Panc1 (cell line): ENCODE results near the gene FAM217A. TPM values are rescaled to one million over a fixed set of nuclear protein-coding genes. Genes with fewer than 3 reads are reported as not detected.
A peak's percentile ranks its signal among the peaks of the same experiment; 100 is the strongest.

ENCODE experiments used
- ATAC-seq: fragments of 200-7000 bp; cut with Tn5 transposase; 2 replicates; pipeline ENCODE4 v1.9.1; 2020; ENCODE audit warnings: mild to moderate bottlenecking, moderate library complexity
- BruUV-seq: library from RNA; stranded (reverse); fragments of 400-500 nt; replicated peaks from 2 replicates; lab custom pipeline; 2021; lab: Mats Ljungman, UMichigan
- CTCF ChIA-PET: fragments of 300-600 bp; sonication (Branson Sonifier 250); formaldehyde crosslinking; loops from one replicate; lab custom pipeline; 2022; ENCODE audit warnings: antibody characterized with exemption; lab: Charles Lee
- POLR2A ChIA-PET: fragments of 300-600 bp; sonication (Branson Sonifier 250); formaldehyde crosslinking; loops from one replicate; lab custom pipeline; 2022; ENCODE audit warnings: antibody characterized with exemption; lab: Charles Lee
- DNase-seq: peaks from one replicate; pipeline ENCODE4 v3.0.0-alpha.2; 2010; ENCODE audit warnings: low read depth, low spot score
- H3K27ac ChIP-seq: 2 replicates; pipeline ENCODE4 v1.5.1; 2011; ENCODE audit warnings: mild to moderate bottlenecking, low read length, inconsistent platforms
- H3K27me3 ChIP-seq: fragments of 200-500 bp; sonication (Bioruptor generic); 2 replicates; pipeline ENCODE4 v1.6.0; 2014; ENCODE audit warnings: low read length, inconsistent platforms; ENCODE audit not compliant: control insufficient read depth, insufficient read depth
- H3K36me3 ChIP-seq: fragments of 200-500 bp; sonication (Bioruptor generic); 2 replicates; pipeline ENCODE4 v1.5.1; 2014; ENCODE audit warnings: inconsistent platforms, mild to moderate bottlenecking, low read length, moderate library complexity; ENCODE audit not compliant: control insufficient read depth, insufficient read depth
- H3K4me1 ChIP-seq: 2 replicates; pipeline ENCODE4 v1.5.1; 2011; ENCODE audit warnings: inconsistent platforms, mild to moderate bottlenecking, low read length, moderate library complexity; ENCODE audit not compliant: control insufficient read depth, insufficient read depth
- H3K4me3 ChIP-seq, 2 experiments: 2 replicates each; pipeline ENCODE4 v1.5.1; 2011 to 2012; ENCODE audit warnings: low read depth in 2 of 2, low read length in 2 of 2, mild to moderate bottlenecking in 2 of 2, inconsistent platforms in 1 of 2, moderate library complexity in 1 of 2
- H3K9me3 ChIP-seq: fragments of 200-500 bp; sonication (Bioruptor generic); 2 replicates; pipeline ENCODE4 v1.5.1; 2014; ENCODE audit warnings: low read depth, mild to moderate bottlenecking, inconsistent platforms, low read length, moderate library complexity; ENCODE audit not compliant: control insufficient read depth, insufficient read depth
- POLR2AphosphoS5 ChIP-seq: IDR thresholded peaks from 2 replicates; pipeline ENCODE4 v1.6.1; 2012; ENCODE audit warnings: mild to moderate bottlenecking, low read depth, low read length, moderate library complexity
- REST ChIP-seq, 2 experiments: IDR thresholded peaks; 2 replicates each; pipeline ENCODE4 v1.6.1; 2011 to 2012; ENCODE audit warnings: low read depth in 2 of 2, control low read depth in 1 of 2, low read length in 1 of 2, mild to moderate bottlenecking in 1 of 2, moderate library complexity in 1 of 2; ENCODE audit not compliant: insufficient read depth in 1 of 2
- SIN3A ChIP-seq: IDR thresholded peaks from 2 replicates; pipeline ENCODE4 v1.6.1; 2012; ENCODE audit warnings: low read depth, mild to moderate bottlenecking, low read length, moderate library complexity, borderline replicate concordance; ENCODE audit not compliant: insufficient read depth
- TCF7L2 ChIP-seq: IDR thresholded peaks from 2 replicates; pipeline ENCODE4 v1.6.1; 2011; ENCODE audit warnings: mild to moderate bottlenecking, low read depth, low read length, inconsistent platforms
- in situ Hi-C: cut with HindIII; loops from 2 replicates; pipeline ENCODE4 v1.10.0; 2016; ENCODE audit warnings: low sequenced_read_pairs, low pct_unique_long_range_greater_than_20kb
- intact Hi-C: fragments of 100-400 bp; cut with micrococcal nuclease; formaldehyde crosslinking; loops from one replicate; pipeline ENCODE4 v1.10.0; 2022; ENCODE audit not compliant: unreplicated experiment
- total RNA-seq: library from RNA; stranded (reverse); gene quantifications from one replicate; pipeline ENCODE4 v1.2.1, GENCODE V29; 2021; ENCODE audit not compliant: unreplicated experiment
- TF ChIP-seq, protein P1 (sequence below): fragments of 450-650 bp; IDR thresholded peaks from 2 replicates; pipeline ENCODE4 v1.5.1; 2017; ENCODE audit warnings: mild to moderate bottlenecking

Gene FAM217A
- total RNA-seq, 1 experiment from 2014 or later = not detected

GRCh38 chr6:4028051-4028450, 50.9 kb downstream of the FAM217A start:
- Histone ChIP-seq H3K27me3 (no peaks in the 10 kb centered on the region), H3K36me3 (peaks cover 15% of the 10 kb centered on the region), H3K9me3 (no peaks in the 10 kb centered on the region), H3K27ac (no peak overlapping the region), H3K4me3 (no peak overlapping the region), H3K4me1 (peaks cover 14% of the 10 kb centered on the region)
- CTCF ChIA-PET = no interaction called here
- POLR2A ChIA-PET = no interaction called here
- intact Hi-C loops = no loop called here
- BruUV-seq = no TSS peak
- ATAC-seq (no peak), DNase-seq (no peak)
- TF ChIP-seq TCF7L2 (no peak), SIN3A (no peak), POLR2AphosphoS5 (no peak)
- in situ Hi-C loops = no loop called here

- peaks cover 6% of the 10 kb centered on the region for H3K36me3 ChIP-seq
- intact Hi-C loops (no loop called here), in situ Hi-C loops (no loop called here)
- H3K27me3 ChIP-seq = no peaks in the 10 kb centered on the region
- peaks cover 17% of the 10 kb centered on the region for H3K4me1 ChIP-seq
- ATAC-seq (no peak), DNase-seq (no peak)
- no peak overlapping the region for H3K27ac ChIP-seq
- TF ChIP-seq REST (IDR thresholded peaks at IDR 0.05; ENCODE audit: insufficient read depth in 1 of 2, low read depth in 2 of 2, low read length in 1 of 2) (no peak), TCF7L2 (no peak)
- POLR2A ChIA-PET = no interaction called here
- no TSS peak for BruUV-seq
- H3K4me3 ChIP-seq = no peak overlapping the region
- H3K9me3 ChIP-seq = no peaks in the 10 kb centered on the region
- CTCF ChIA-PET = no interaction called here
Observed at GRCh38 chr6:4025681-4026080, 53.3 kb downstream of the FAM217A start.

GRCh38 chr6:4023240-4023639, 55.7 kb downstream of the FAM217A start:
- ATAC-seq = no peak
- peak overlapping the region; percentile 99 for H3K27ac ChIP-seq
- in situ Hi-C loops (no loop called here), intact Hi-C loops (no loop called here)
- H3K27me3 ChIP-seq = no peaks in the 10 kb centered on the region
- ChIA-PET CTCF (no interaction called here), POLR2A (no interaction called here)
- peaks cover 30% of the 10 kb centered on the region for H3K4me1 ChIP-seq
- no peaks in the 10 kb centered on the region for H3K9me3 ChIP-seq
- DNase-seq = no peak
- H3K36me3 ChIP-seq = peaks cover 6% of the 10 kb centered on the region
- TF ChIP-seq TCF7L2 (no peak), SIN3A (no peak), REST (IDR thresholded peaks at IDR 0.05; ENCODE audit: insufficient read depth in 1 of 2, low read depth in 2 of 2, low read length in 1 of 2) (no peak), POLR2AphosphoS5 (no peak)
- TF ChIP-seq, protein P1, sequence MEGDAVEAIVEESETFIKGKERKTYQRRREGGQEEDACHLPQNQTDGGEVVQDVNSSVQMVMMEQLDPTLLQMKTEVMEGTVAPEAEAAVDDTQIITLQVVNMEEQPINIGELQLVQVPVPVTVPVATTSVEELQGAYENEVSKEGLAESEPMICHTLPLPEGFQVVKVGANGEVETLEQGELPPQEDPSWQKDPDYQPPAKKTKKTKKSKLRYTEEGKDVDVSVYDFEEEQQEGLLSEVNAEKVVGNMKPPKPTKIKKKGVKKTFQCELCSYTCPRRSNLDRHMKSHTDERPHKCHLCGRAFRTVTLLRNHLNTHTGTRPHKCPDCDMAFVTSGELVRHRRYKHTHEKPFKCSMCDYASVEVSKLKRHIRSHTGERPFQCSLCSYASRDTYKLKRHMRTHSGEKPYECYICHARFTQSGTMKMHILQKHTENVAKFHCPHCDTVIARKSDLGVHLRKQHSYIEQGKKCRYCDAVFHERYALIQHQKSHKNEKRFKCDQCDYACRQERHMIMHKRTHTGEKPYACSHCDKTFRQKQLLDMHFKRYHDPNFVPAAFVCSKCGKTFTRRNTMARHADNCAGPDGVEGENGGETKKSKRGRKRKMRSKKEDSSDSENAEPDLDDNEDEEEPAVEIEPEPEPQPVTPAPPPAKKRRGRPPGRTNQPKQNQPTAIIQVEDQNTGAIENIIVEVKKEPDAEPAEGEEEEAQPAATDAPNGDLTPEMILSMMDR = no peak
- H3K4me3 ChIP-seq = peak overlapping the region in 1 of 2 experiments; percentile 63; a peak in 3 of 4 replicates
- BruUV-seq = no TSS peak
